GM23338 (cell line): Measurements from ENCODE around the gene SERPINA9. TPM values are rescaled to one million over a fixed set of nuclear protein-coding genes. Genes with fewer than 3 reads are reported as not detected.

Source experiments
- ATAC-seq: fragments of 200-7000 bp; cut with Tn5 transposase; 3 replicates; pipeline ENCODE4 v1.9.1; 2020
- DNase-seq: peaks from one replicate; pipeline ENCODE4 v3.0.0-alpha.2; 2015; ENCODE audit warnings: low spot score
- H2AFZ ChIP-seq: fragments of 200-600 bp; sonication (generic); 2 replicates; pipeline ENCODE4 v1.8.0; 2016; ENCODE audit warnings: antibody characterized with exemption, mild to moderate bottlenecking, moderate library complexity
- H3F3A ChIP-seq: fragments of 200-600 bp; sonication (generic); replicated peaks from 2 replicates; pipeline ENCODE4 v1.8.0; 2017; ENCODE audit warnings: antibody characterized with exemption, mixed run types, low read depth
- H3K27ac ChIP-seq: fragments of 200-600 bp; sonication (generic); 2 replicates; pipeline ENCODE4 v1.6.1; 2016; ENCODE audit warnings: low read depth
- H3K27me3 ChIP-seq: fragments of 200-600 bp; sonication (generic); 2 replicates; pipeline ENCODE4 v1.8.0; 2016; ENCODE audit warnings: mild to moderate bottlenecking, mixed run types, moderate library complexity; ENCODE audit not compliant: insufficient read depth
- H3K36me3 ChIP-seq: fragments of 200-600 bp; sonication (generic); 2 replicates; pipeline ENCODE4 v1.8.0; 2016; ENCODE audit warnings: mild to moderate bottlenecking; ENCODE audit not compliant: insufficient read depth
- H3K4me1 ChIP-seq: fragments of 200-600 bp; sonication (generic); 2 replicates; pipeline ENCODE4 v1.8.0; 2016; ENCODE audit warnings: mild to moderate bottlenecking, moderate library complexity; ENCODE audit not compliant: insufficient read depth
- H3K4me2 ChIP-seq: fragments of 200-600 bp; sonication (generic); 2 replicates; pipeline ENCODE4 v1.7.1; 2017; ENCODE audit warnings: mixed run types
- H3K4me3 ChIP-seq: fragments of 200-600 bp; sonication (generic); 2 replicates; pipeline ENCODE4 v1.6.1; 2016; ENCODE audit warnings: mixed run types
- H3K79me2 ChIP-seq: fragments of 200-600 bp; sonication (generic); replicated peaks from 2 replicates; pipeline ENCODE4 v1.8.0; 2017; ENCODE audit warnings: mild to moderate bottlenecking; ENCODE audit not compliant: insufficient read depth
- H3K9me2 ChIP-seq: fragments of 200-600 bp; sonication (generic); 2 replicates; pipeline ENCODE4 v1.8.0; 2017; ENCODE audit not compliant: insufficient read depth
- H4K20me1 ChIP-seq: fragments of 200-600 bp; sonication (generic); replicated peaks from 2 replicates; pipeline ENCODE4 v1.8.0; 2017; ENCODE audit warnings: mild to moderate bottlenecking; ENCODE audit not compliant: insufficient read depth
- H3K27ac Mint-ChIP-seq: 2 replicates; pipeline ENCODE4 v1.8.0; 2020; ENCODE audit warnings: inconsistent platforms, mild to moderate bottlenecking, moderate library complexity, mixed read lengths
- H3K27me3 Mint-ChIP-seq: 3 replicates; pipeline ENCODE4 v1.8.0; 2022; ENCODE audit warnings: low read depth, mild to moderate bottlenecking, moderate library complexity, mixed read lengths, inconsistent platforms; ENCODE audit not compliant: insufficient read depth, poor library complexity
- H3K36me3 Mint-ChIP-seq: 3 replicates; pipeline ENCODE4 v1.8.0; 2021; ENCODE audit warnings: low read depth, mild to moderate bottlenecking, inconsistent platforms, moderate library complexity, mixed read lengths
- H3K4me1 Mint-ChIP-seq: 3 replicates; pipeline ENCODE4 v1.8.0; 2020; ENCODE audit warnings: mild to moderate bottlenecking, inconsistent platforms, mixed read lengths
- H3K4me3 Mint-ChIP-seq: 3 replicates; pipeline ENCODE4 v1.8.0; 2021; ENCODE audit warnings: moderate library complexity, mild to moderate bottlenecking, inconsistent platforms, mixed read lengths
- H3K9me3 Mint-ChIP-seq: 3 replicates; pipeline ENCODE4 v1.8.0; 2020; ENCODE audit warnings: moderate library complexity, mild to moderate bottlenecking, inconsistent platforms, mixed read lengths
- CTCF ChIP-seq, 2 experiments: fragments of 200-600 bp in 1 of 2; sonication (generic) in 1 of 2; conservative IDR thresholded peaks; 2 replicates each; pipeline versions ENCODE4 v1.5.1 to v1.6.1; 2016 to 2017; ENCODE audit warnings: antibody characterized with exemption in 2 of 2, low read depth in 2 of 2, mild to moderate bottlenecking in 2 of 2, moderate library complexity in 1 of 2
- EZH2phosphoT487 ChIP-seq: fragments of 200-600 bp; sonication (generic); IDR thresholded peaks from one replicate; pipeline ENCODE4 v1.8.1; 2018; ENCODE audit warnings: antibody characterized with exemption; ENCODE audit not compliant: unreplicated experiment
- NANOG ChIP-seq: IDR thresholded peaks from 2 replicates; pipeline ENCODE4 v1.6.1; 2016; ENCODE audit warnings: antibody characterized with exemption, borderline replicate concordance
- POLR2AphosphoS5 ChIP-seq: IDR thresholded peaks from 2 replicates; pipeline ENCODE4 v1.6.1; 2016; ENCODE audit warnings: antibody characterized with exemption, low read depth
- REST ChIP-seq: IDR thresholded peaks from one replicate; pipeline ENCODE4 v1.6.1; 2018; ENCODE audit warnings: antibody characterized with exemption; ENCODE audit not compliant: unreplicated experiment
- ZNF331 ChIP-seq: fragments of 250-450 bp; sonication (Bioruptor Pico); IDR thresholded peaks from 2 replicates; pipeline ENCODE4 v1.5.0; 2020; ENCODE audit warnings: low read depth, mild to moderate bottlenecking, moderate library complexity
- ZNF462 ChIP-seq: fragments of 250-450 bp; sonication (Bioruptor Pico); IDR thresholded peaks from 2 replicates; pipeline ENCODE4 v1.5.0; 2020; ENCODE audit warnings: mild to moderate bottlenecking, moderate library complexity
- polyA plus RNA-seq: library from polyadenylated mRNA; unstranded; fragments of >200 nt; fragmentation: Nextera tagmentation; extraction: Ambion mirVana; gene quantifications from 2 replicates; pipeline ENCODE4 v1.2.1, GENCODE V29; 2016
- total RNA-seq: library from RNA; depleted of rRNA; stranded (reverse); fragments of >200 nt; shearing (Covaris generic); gene quantifications from 2 replicates; pipeline ENCODE4 v1.2.3, GENCODE V29; 2014

The SERPINA9 gene
- total and polyA plus RNA-seq, 2 experiments from 2014 or later, result not detected

GRCh38 chr14:94486883-94487282 lies 10.9 kb upstream of the SERPINA9 start:
- DNase-seq (peak; percentile 34), ATAC-seq (peak; percentile 15)
- H3K4me3 Mint-ChIP-seq, result peak overlapping the region; percentile 65
- no peaks in the 10 kb centered on the region for H3F3A ChIP-seq
- peaks cover 26% of the 10 kb centered on the region for H3K27me3 Mint-ChIP-seq
- H4K20me1 ChIP-seq, result no peaks in the 10 kb centered on the region
- H3K36me3 ChIP-seq, result no peaks in the 10 kb centered on the region
- H3K79me2 ChIP-seq, result no peaks in the 10 kb centered on the region
- H3K36me3 Mint-ChIP-seq, result no peaks in the 10 kb centered on the region
- H3K9me3 Mint-ChIP-seq, result peaks cover 2% of the 10 kb centered on the region; the same call in 1 of the 3 replicates
- no peak overlapping the region for H3K27ac Mint-ChIP-seq
- H3K4me3 ChIP-seq, result peak overlapping the region; percentile 47
- H3K4me1 ChIP-seq, result 0 out of 2 replicates have a peak, but pooled peaks cover 6% of the 10 kb centered on the region
- TF ChIP-seq CTCF (conservative IDR thresholded peaks at IDR 0.05; ENCODE audit: low read depth in 2 of 2) (0 out of 4 replicates have a peak, but pooled peaks of 1 of the 2 experiments have one; percentile 1), ZNF331 (CRISPR knock-in tag) (no peak), ZNF462 (no peak), NANOG (no peak), POLR2AphosphoS5 (no peak), REST (no peak), EZH2phosphoT487 (no peak)
- peak overlapping the region; percentile 75 for H3K4me2 ChIP-seq
- peak overlapping the region; percentile 96 for H2AFZ ChIP-seq
- H3K27me3 ChIP-seq, result no peaks in the 10 kb centered on the region
- H3K27ac ChIP-seq, result no peak overlapping the region
- H3K4me1 Mint-ChIP-seq, result peaks cover 16% of the 10 kb centered on the region
- peaks cover 5% of the 10 kb centered on the region; the same call in 1 of the 2 replicates for H3K9me2 ChIP-seq
